Heart left ventricle (tissue), 13 donors: ENCODE data around the gene SMC3.

Source experiments
- CTCF ChIP-seq, 12 donors: fragments of 200-600 bp; sonication (generic) in 4 of 12; IDR thresholded peaks; one replicate each; pipeline versions ENCODE4 v1.5.0 to v1.8.0; 2018 to 2022; ENCODE audit warnings: antibody characterized with exemption in 12 of 12, mild to moderate bottlenecking in 5 of 12
- POLR2A ChIP-seq, 2 donors: fragments of 450-650 bp; IDR thresholded peaks; one replicate each; pipeline ENCODE4 v1.6.1; 2017; ENCODE audit warnings: antibody characterized with exemption in 2 of 2, mild to moderate bottlenecking in 2 of 2, moderate library complexity in 2 of 2
- donor health status: ischemic (EF 13 %, LVEDD 7.1; RV severe dilation, severe dysfunction).
- donor health status: DM: no; HTN: yes; CAD: no.
- donor health status: DM: no; HTN: no; CAD: no.
- donor health status: ischemic (EF 25% LVEDD 6.9; RV normal size, moderate dysfunction).
- donor health status: ischemic (EF 25% LVEDD 5.7; RV mildly dilated, moderate dysfunction).
- donor health status: ischemic (EF 35%, LVEDD 5.7; RV mildly dilated, moderate dysfunction).
- donor health status: nonischemic (EF 11% LVEDD 7.7; RV severe dilation, severe dysfunction).
- donor health status: DM: yes; HTN: yes; CAD: no.
- donor health status: PGD.
- donor health status: ischemic (EF 29% LVEDD 5.4; RV normal size, mild dysfunction).
- donor health status: nonischemic (EF 23%, LVEDD 6.1; RV moderate dilation, normal function).

GRCh38 chr10:110566472-110567200, 859 bp upstream of the SMC3 start:
- TF ChIP-seq CTCF (IDR thresholded peaks at IDR 0.05): no peak
- no peak for TF ChIP-seq POLR2A (IDR thresholded peaks at IDR 0.05)
